RWPE2 (cell line): ENCODE results near the gene OPA1.

Experiments
- ATAC-seq: fragments of 200-7000 bp; cut with Tn5 transposase; 3 replicates; pipeline ENCODE4 v1.9.1; 2021; ENCODE audit warnings: low read depth
- DNase-seq: peaks from one replicate; pipeline ENCODE4 v3.0.0-alpha.2; 2020; ENCODE audit warnings: low spot score
- H3K27ac ChIP-seq: fragments of 450-650 bp; 2 replicates; pipeline ENCODE4 v1.5.1; 2017; ENCODE audit warnings: mild to moderate bottlenecking; ENCODE audit not compliant: poor library complexity, severe bottlenecking
- H3K27me3 ChIP-seq: fragments of 250-450 bp; sonication (Bioruptor Pico); 2 replicates; pipeline ENCODE4 v1.5.1; 2021; ENCODE audit warnings: mild to moderate bottlenecking, moderate library complexity; ENCODE audit not compliant: insufficient read depth, poor library complexity, severe bottlenecking
- H3K36me3 ChIP-seq: fragments of 250-450 bp; sonication (Bioruptor Pico); 2 replicates; pipeline ENCODE4 v1.5.1; 2020; ENCODE audit warnings: low read depth, mild to moderate bottlenecking, moderate library complexity
- H3K4me1 ChIP-seq: fragments of 250-450 bp; sonication (Bioruptor Pico); 2 replicates; pipeline ENCODE4 v1.5.1; 2021; ENCODE audit warnings: mild to moderate bottlenecking, moderate library complexity; ENCODE audit not compliant: insufficient read depth, poor library complexity, severe bottlenecking
- H3K4me3 ChIP-seq: fragments of 250-450 bp; sonication (Bioruptor Pico); 2 replicates; pipeline ENCODE4 v1.5.1; 2021; ENCODE audit warnings: mild to moderate bottlenecking, moderate library complexity; ENCODE audit not compliant: severe bottlenecking
- H3K9me3 ChIP-seq: fragments of 250-450 bp; sonication (Bioruptor Pico); 2 replicates; pipeline ENCODE4 v1.5.1; 2021; ENCODE audit warnings: mild to moderate bottlenecking, moderate library complexity; ENCODE audit not compliant: severe bottlenecking
- TF ChIP-seq, protein P1 (sequence below): fragments of 450-650 bp; IDR thresholded peaks from one replicate; pipeline ENCODE4 v1.5.1; 2017; ENCODE audit warnings: mild to moderate bottlenecking, moderate library complexity; ENCODE audit not compliant: poor library complexity, severe bottlenecking

The OPA1 gene

DNA sequence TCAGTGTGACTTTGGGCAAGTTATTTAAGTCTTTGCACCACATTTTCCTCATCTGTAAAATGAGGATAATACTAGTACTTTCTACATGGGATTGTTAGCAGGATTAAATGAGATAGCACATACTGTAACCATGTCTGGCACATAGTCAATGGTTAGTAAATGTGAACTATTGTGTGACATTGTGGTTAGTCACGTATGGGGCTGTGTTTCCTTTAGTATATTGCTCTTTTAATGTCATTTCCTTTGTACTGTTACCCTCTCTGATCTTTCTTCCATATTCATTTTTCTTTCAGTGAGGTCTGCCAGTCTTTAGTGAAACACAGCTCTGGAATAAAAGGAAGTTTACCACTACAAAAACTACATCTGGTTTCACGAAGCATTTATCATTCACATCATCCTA is 21.4 kb downstream of the OPA1 start:
- Histone ChIP-seq H3K27ac (no peak overlapping the region), H3K9me3 (peaks cover 2% of the 10 kb centered on the region), H3K4me1 (no peaks in the 10 kb centered on the region), H3K36me3 (peaks cover 60% of the 10 kb centered on the region), H3K27me3 (no peaks in the 10 kb centered on the region), H3K4me3 (no peak overlapping the region)
- TF ChIP-seq, protein P1, sequence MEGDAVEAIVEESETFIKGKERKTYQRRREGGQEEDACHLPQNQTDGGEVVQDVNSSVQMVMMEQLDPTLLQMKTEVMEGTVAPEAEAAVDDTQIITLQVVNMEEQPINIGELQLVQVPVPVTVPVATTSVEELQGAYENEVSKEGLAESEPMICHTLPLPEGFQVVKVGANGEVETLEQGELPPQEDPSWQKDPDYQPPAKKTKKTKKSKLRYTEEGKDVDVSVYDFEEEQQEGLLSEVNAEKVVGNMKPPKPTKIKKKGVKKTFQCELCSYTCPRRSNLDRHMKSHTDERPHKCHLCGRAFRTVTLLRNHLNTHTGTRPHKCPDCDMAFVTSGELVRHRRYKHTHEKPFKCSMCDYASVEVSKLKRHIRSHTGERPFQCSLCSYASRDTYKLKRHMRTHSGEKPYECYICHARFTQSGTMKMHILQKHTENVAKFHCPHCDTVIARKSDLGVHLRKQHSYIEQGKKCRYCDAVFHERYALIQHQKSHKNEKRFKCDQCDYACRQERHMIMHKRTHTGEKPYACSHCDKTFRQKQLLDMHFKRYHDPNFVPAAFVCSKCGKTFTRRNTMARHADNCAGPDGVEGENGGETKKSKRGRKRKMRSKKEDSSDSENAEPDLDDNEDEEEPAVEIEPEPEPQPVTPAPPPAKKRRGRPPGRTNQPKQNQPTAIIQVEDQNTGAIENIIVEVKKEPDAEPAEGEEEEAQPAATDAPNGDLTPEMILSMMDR: no peak
- ATAC-seq (no peak), DNase-seq (no peak)

DNA sequence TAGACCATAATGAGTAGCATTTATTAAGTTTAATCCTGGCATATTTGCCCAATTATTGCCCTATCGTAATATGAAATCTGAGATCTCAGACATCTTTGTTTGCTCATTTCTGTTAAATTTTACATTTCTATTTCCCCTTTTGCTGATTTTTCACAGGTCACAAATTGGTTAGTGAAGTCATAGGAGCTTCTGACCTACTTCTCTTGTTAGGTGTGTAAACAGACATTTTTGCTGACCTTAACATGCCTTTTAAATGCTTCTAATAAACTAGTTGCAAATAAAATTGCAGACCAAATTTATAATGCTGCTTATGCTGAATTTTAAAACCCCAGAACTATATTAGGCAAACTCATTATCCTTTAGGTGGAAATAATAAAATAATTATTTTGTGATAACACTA is 24.6 kb downstream of the OPA1 start:
- no peak for ATAC-seq
- Histone ChIP-seq H3K36me3 (peaks cover 84% of the 10 kb centered on the region), H3K4me1 (no peaks in the 10 kb centered on the region), H3K27me3 (no peaks in the 10 kb centered on the region), H3K9me3 (peaks cover 2% of the 10 kb centered on the region), H3K27ac (no peak overlapping the region), H3K4me3 (no peak overlapping the region)
- no peak for DNase-seq
- TF ChIP-seq, protein P1: no peak

DNA sequence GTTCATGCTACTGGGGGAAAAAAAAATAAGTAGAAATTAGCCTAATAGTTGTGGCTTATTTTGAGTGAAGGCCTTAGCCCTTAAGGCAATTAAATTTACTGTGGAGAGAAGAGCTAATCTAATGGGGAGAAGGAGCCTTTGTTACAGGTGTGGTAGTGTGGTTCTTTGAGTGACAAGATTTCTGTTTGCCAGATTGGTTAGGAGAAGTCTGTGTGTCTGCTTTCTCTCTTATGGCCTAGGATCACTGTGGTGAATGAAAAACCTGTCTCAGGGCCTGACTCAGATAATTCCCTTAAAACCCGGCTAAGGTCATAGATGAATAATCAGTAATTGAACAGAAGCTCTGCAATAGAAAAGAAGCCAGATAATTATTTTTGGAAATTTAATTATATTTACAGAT is 27.0 kb downstream of the OPA1 start:
- Histone ChIP-seq H3K4me1 (no peaks in the 10 kb centered on the region), H3K36me3 (peaks cover 93% of the 10 kb centered on the region)
- DNase-seq: no peak

DNA sequence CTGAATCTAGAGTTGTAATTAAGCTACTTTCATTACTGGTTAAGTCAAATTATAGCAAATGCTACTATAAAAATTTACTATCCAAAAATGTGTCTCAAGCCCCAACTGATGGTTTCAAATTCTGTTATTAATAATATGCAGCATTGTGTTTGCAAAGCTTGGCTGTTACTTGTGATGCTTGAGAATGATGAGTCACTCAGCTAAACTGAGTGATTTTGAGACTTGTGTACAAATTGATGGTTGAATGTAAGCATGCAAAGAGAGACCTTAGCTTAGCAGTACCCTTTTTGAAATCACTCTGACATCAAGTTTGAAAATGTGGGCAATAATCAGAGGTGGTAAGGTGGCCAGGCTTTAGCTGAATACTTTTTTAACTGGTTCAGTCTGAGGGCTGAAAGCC is 27.6 kb downstream of the OPA1 start:
- TF ChIP-seq, protein P1: no peak
- no peak for ATAC-seq
- no peaks in the 10 kb centered on the region for H3K4me1 ChIP-seq
- H3K27ac ChIP-seq: no peak overlapping the region
- peaks cover 2% of the 10 kb centered on the region for H3K9me3 ChIP-seq
- H3K36me3 ChIP-seq: peaks cover 90% of the 10 kb centered on the region
- H3K4me3 ChIP-seq: no peak overlapping the region
- no peak for DNase-seq
- no peaks in the 10 kb centered on the region for H3K27me3 ChIP-seq

More for the DNA sequence above, 27.0 kb downstream of the OPA1 start:
- Histone ChIP-seq H3K27me3 (no peaks in the 10 kb centered on the region), H3K27ac (no peak overlapping the region), H3K9me3 (peaks cover 1% of the 10 kb centered on the region), H3K4me3 (no peak overlapping the region)
- ATAC-seq: no peak
- TF ChIP-seq, protein P1: no peak

DNA sequence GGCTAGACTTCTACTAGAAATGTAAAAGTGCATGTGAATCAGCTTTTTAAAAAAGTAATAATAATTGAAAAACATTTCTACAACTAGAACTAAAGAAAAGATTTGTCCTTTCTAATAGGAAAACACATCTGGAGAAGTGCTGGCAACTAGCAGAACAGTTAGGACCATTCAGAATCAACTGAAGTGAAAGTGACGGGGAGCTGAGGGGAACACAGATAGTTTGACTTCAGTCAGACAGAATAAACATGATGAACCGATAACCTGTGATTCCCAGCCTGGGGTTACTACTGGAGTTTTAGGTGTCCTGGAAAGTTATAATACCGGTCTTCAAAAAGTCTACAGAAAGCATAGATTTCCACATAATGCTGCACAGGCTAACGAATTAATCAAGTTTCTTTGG is 28.1 kb downstream of the OPA1 start:
- no peak for ATAC-seq
- H3K4me3 ChIP-seq: no peak overlapping the region
- H3K27ac ChIP-seq: no peak overlapping the region
- TF ChIP-seq, protein P1: no peak
- H3K9me3 ChIP-seq: peaks cover 2% of the 10 kb centered on the region
- H3K36me3 ChIP-seq: peaks cover 90% of the 10 kb centered on the region
- no peak for DNase-seq
- H3K4me1 ChIP-seq: no peaks in the 10 kb centered on the region
- H3K27me3 ChIP-seq: no peaks in the 10 kb centered on the region
